Natural killer cell (primary cell): ENCODE results near the gene PHF19. TPM values are rescaled to one million over a fixed set of nuclear protein-coding genes. Genes with fewer than 3 reads are reported as not detected.

Experiments used
- ATAC-seq, 3 donors: fragments of 150-1000 bp in 2 of 3; fragments of 200-7000 bp in 1 of 3; cut with Tn5 transposase; 1 replicate in 1 of 3; 2 replicates in 2 of 3; pipeline ENCODE4 v1.10.0; 2021; ENCODE audit warnings: mild to moderate bottlenecking in 2 of 3, moderate library complexity in 2 of 3
- DNase-seq, 2 donors: peaks; one replicate each; pipeline versions ENCODE4 v3.0.0 to v3.0.0-alpha.2; 2013 to 2021; ENCODE audit warnings: mixed read lengths in 1 of 2
- H3K27ac ChIP-seq: one replicate; pipeline ENCODE4 v1.5.1; 2013; ENCODE audit warnings: mild to moderate bottlenecking, low read length
- H3K27me3 ChIP-seq: one replicate; pipeline ENCODE4 v1.6.1; 2013; ENCODE audit warnings: low read length; ENCODE audit not compliant: control insufficient read depth, insufficient read depth
- H3K36me3 ChIP-seq: one replicate; pipeline ENCODE4 v1.6.1; 2013; ENCODE audit warnings: low read length; ENCODE audit not compliant: control insufficient read depth, insufficient read depth
- H3K4me1 ChIP-seq: one replicate; pipeline ENCODE4 v1.6.1; 2013; ENCODE audit warnings: low read length; ENCODE audit not compliant: control insufficient read depth, insufficient read depth
- H3K4me3 ChIP-seq: one replicate; pipeline ENCODE4 v1.5.1; 2013; ENCODE audit warnings: low read length
- H3K9me3 ChIP-seq: one replicate; pipeline ENCODE4 v1.6.1; 2013; ENCODE audit warnings: low read length; ENCODE audit not compliant: control insufficient read depth, insufficient read depth
- H3K27ac Mint-ChIP-seq, 2 donors: one replicate each; pipeline ENCODE4 v1.8.0; 2022; ENCODE audit warnings: mild to moderate bottlenecking in 2 of 2, mixed read lengths in 2 of 2, moderate library complexity in 1 of 2
- H3K27me3 Mint-ChIP-seq, 2 donors: one replicate each; pipeline ENCODE4 v1.8.0; 2022; ENCODE audit warnings: low read depth in 2 of 2, mixed read lengths in 2 of 2
- H3K36me3 Mint-ChIP-seq: one replicate; pipeline ENCODE4 v1.8.0; 2022; ENCODE audit warnings: mixed read lengths
- H3K4me1 Mint-ChIP-seq, 2 donors: one replicate each; pipeline ENCODE4 v1.8.0; 2022; ENCODE audit warnings: mixed read lengths in 2 of 2
- H3K4me3 Mint-ChIP-seq: one replicate; pipeline ENCODE4 v1.8.0; 2022; ENCODE audit warnings: mild to moderate bottlenecking, moderate library complexity, mixed read lengths
- H3K9me3 Mint-ChIP-seq, 2 donors: one replicate each; pipeline ENCODE4 v1.8.0; 2022; ENCODE audit warnings: mixed read lengths in 2 of 2
- CTCF ChIP-seq: fragments of 200-600 bp; IDR thresholded peaks from one replicate; pipeline ENCODE4 v1.8.0; 2022; ENCODE audit warnings: antibody characterized with exemption
- WGBS: methylation state at CpG from one replicate; pipeline ENCODE4 v1.1.7; 2013; ENCODE audit warnings: missing lambda C conversion rate; ENCODE audit not compliant: insufficient coverage; 5-methylcytosine and 5-hydroxymethylcytosine counted together
- intact Hi-C: fragments of 100-400 bp; cut with micrococcal nuclease; formaldehyde crosslinking; loops from one replicate; pipeline ENCODE4 v1.14.2; 2022
- total RNA-seq, 4 donors: library from RNA; stranded (reverse); fragments of 120-200 nt in 1 of 4; gene quantifications; one replicate each; pipeline versions ENCODE4 v1.2.3 to v1.2.4, GENCODE V29; 2013 to 2022

Gene PHF19
- total RNA-seq, 3 donors from 2014 or later (not counting 1 experiment from before 2014, with no cell fraction given) = 34.1 to 54.0 (median 47.8) TPM

DNA sequence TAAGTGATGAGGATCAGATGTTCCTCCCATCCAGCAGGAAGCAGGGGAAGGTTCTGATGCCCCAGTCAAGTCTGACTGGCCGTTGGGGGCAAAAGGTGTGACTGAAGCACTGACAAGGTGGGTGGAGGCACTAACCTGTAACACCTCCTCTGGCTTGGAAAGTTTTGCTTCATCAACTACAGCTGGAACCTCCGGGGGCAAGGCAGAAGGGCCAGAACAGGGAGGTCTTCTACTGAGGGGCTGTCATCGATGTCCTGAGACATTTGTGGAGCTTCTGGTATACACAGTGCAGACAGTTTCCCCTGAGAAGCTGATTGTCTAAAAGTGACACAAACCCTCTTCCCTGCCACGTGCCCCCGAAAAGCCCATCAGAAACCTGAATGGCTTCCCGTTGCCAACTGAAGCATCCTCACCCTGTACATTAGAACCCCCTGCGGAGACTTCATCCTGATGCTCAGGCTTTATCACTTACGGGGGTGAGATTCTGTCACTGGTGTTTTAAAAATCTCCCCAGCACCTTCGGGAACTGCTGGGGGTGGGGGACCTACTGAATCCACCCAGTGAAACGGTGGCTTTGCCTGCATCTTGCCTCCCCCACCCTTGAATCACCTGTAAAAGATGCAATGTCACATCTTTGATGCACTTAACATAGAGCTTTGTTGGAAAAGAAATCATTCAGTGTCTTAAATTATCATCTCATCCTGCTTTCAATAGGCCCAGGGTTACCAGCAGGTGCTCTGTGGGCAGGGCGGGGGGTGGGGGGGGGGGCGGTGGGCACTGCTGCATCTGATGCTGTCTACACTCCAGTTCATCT lies 25.0 kb upstream of the PHF19 start:
- H3K9me3 ChIP-seq = no peaks in the 10 kb centered on the region
- H3K27me3 ChIP-seq = no peaks in the 10 kb centered on the region
- no peak overlapping the region for H3K27ac ChIP-seq
- H3K4me3 ChIP-seq = no peak overlapping the region
- no peaks in the 10 kb centered on the region for H3K9me3 Mint-ChIP-seq
- TF ChIP-seq CTCF = no peak
- ATAC-seq (no peak), DNase-seq (peak in 1 of 2 donors; percentile 28)
- no peaks in the 10 kb centered on the region for H3K27me3 Mint-ChIP-seq
- peaks cover 57% of the 10 kb centered on the region for H3K4me1 ChIP-seq
- no peak overlapping the region for H3K4me3 Mint-ChIP-seq
- intact Hi-C loops = no loop called here
- H3K36me3 Mint-ChIP-seq = no peaks in the 10 kb centered on the region
- H3K4me1 Mint-ChIP-seq = peaks cover 19 to 33% of the 10 kb centered on the region in 2 donors
- H3K27ac Mint-ChIP-seq = peak overlapping the region; percentile 43 to 47
- H3K36me3 ChIP-seq = peaks cover 27% of the 10 kb centered on the region
- 77% methylated on average over 11 of the region's 12 CpGs for WGBS

DNA sequence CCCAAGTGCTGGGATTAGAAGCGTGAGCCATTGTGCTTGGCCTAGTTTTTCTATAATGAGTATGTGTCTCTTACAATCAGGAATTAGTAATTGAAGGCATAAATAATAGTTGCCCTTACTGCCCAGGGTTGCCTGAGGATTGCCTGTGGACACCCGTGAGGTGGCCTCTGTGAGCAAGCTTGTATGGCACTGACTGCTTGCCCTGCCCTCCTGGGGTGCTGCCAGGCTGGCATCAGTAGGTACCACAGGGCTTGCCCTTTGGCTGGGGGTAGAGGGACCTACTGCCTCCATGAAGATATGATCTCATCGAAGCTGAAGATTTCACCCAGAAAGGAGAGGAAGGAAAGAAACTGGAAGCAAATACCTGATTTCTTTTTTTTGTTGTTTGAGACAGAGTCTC lies 23.8 kb upstream of the PHF19 start:
- Mint-ChIP-seq H3K9me3 (no peaks in the 10 kb centered on the region), H3K4me3 (no peak overlapping the region)
- ATAC-seq = no peak

DNA sequence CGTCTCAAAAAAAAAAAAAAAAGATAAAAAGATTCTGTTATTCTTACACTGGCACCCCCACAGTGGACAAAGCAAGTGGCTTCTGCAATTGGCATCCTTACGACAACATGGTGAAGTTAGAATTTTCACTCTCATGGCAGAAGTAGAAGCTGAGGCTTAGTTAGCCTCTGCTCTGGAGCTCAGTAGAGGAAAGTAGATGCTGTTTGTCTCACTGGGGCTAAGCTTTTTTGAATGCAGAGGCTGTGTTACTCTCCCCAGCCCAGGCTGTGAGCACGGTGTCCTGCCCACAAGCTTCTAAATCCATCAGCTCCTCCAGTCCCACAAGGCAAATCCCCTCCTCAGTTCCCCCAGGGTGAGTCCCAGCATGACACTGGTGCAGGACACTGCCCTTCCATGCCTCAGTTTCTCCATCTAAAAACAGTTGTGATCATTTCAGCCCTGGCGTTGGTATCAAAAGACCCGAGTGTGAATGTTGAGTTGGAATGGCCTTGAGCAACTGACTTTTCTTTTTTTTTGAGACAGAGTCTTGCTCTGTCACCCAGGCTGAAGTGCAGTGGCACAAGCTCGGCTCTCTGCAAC lies 22.6 kb upstream of the PHF19 start:
- Mint-ChIP-seq H3K4me1 (peaks cover 15 to 16% of the 10 kb centered on the region in 2 donors), H3K27ac (no peak overlapping the region), H3K4me3 (no peak overlapping the region), H3K36me3 (no peaks in the 10 kb centered on the region), H3K27me3 (no peaks in the 10 kb centered on the region), H3K9me3 (no peaks in the 10 kb centered on the region)
- ATAC-seq = no peak
- Histone ChIP-seq H3K4me1 (peaks cover 38% of the 10 kb centered on the region), H3K36me3 (peaks cover 16% of the 10 kb centered on the region), H3K4me3 (no peak overlapping the region), H3K27ac (no peak overlapping the region), H3K27me3 (no peaks in the 10 kb centered on the region), H3K9me3 (no peaks in the 10 kb centered on the region)
- WGBS = 94% methylated on average over 4 of the region's 6 CpGs
- TF ChIP-seq CTCF = no peak
- intact Hi-C loops = no loop called here
- peak in 1 of 2 donors; percentile 13 for DNase-seq

More for the DNA sequence above, 23.8 kb upstream of the PHF19 start:
- H3K27ac Mint-ChIP-seq = peak overlapping the region; percentile 14 to 60
- no peaks in the 10 kb centered on the region for H3K36me3 Mint-ChIP-seq
- Histone ChIP-seq H3K4me1 (peaks cover 50% of the 10 kb centered on the region), H3K36me3 (peaks cover 26% of the 10 kb centered on the region), H3K27me3 (no peaks in the 10 kb centered on the region), H3K27ac (no peak overlapping the region), H3K9me3 (no peaks in the 10 kb centered on the region), H3K4me3 (no peak overlapping the region)
- H3K4me1 Mint-ChIP-seq = peaks cover 16 to 22% of the 10 kb centered on the region in 2 donors
- H3K27me3 Mint-ChIP-seq = no peaks in the 10 kb centered on the region
- intact Hi-C loops = no loop called here
- WGBS = 98% methylated on average over 3 of the region's 3 CpGs
- no peak for TF ChIP-seq CTCF
- DNase-seq = no peak
